Embryonic facial prominence (tissue), 1 donor: ENCODE results near the gene CNPY1.
"Not testable (repeated sequence)": the region's sequence is repeated elsewhere in the genome, so short reads cannot be mapped to it uniquely, and the experiment has no call there.

Experiments
- DNase-seq: peaks from one replicate; pipeline ENCODE4 v3.0.0-alpha.2; 2016; ENCODE audit errors: extremely low spot score

CNPY1 gene

GRCh38 chr7:155546449-155546848 lies at the start of gene CNPY1:
Gene CNPY1 (minus strand): TSS chr7:155546559. CDS start chr7:155545929, 630 bp downstream.
- DNase-seq, result not testable (repeated sequence)

GRCh38 chr7:155594961-155595366 lies 48.6 kb upstream of the CNPY1 start:
- DNase-seq, result no peak

GRCh38 chr7:155594163-155594732 lies 47.9 kb upstream of the CNPY1 start:
- no peak for DNase-seq

- DNase-seq, result no peak
These were observed 47.3 kb upstream of the CNPY1 start for GRCh38 chr7:155593461-155594162.

- DNase-seq, result no peak
These were observed 44.9 kb upstream of the CNPY1 start for GRCh38 chr7:155591055-155591775.

GRCh38 chr7:155590215-155591018 lies 44.1 kb upstream of the CNPY1 start:
- no peak for DNase-seq

- no peak for DNase-seq
These were observed 42.9 kb upstream of the CNPY1 start for GRCh38 chr7:155589001-155589980.

- DNase-seq, result no peak
These were observed 42.2 kb upstream of the CNPY1 start for GRCh38 chr7:155588468-155588998.

GRCh38 chr7:155587486-155587885 lies 41.1 kb upstream of the CNPY1 start:
- no peak for DNase-seq

- DNase-seq, result no peak
These were observed 40.6 kb upstream of the CNPY1 start for GRCh38 chr7:155586843-155587440.

- DNase-seq, result no peak
These were observed 39.6 kb upstream of the CNPY1 start for GRCh38 chr7:155585951-155586350.

GRCh38 chr7:155585532-155585895 lies 39.2 kb upstream of the CNPY1 start:
- no peak for DNase-seq

- no peak for DNase-seq
These were observed 38.6 kb upstream of the CNPY1 start for GRCh38 chr7:155584763-155585531.

- no peak for DNase-seq
These were observed 37.9 kb upstream of the CNPY1 start for GRCh38 chr7:155584261-155584660.

- DNase-seq, result no peak
These were observed 37.3 kb upstream of the CNPY1 start for GRCh38 chr7:155583636-155584035.

GRCh38 chr7:155581954-155582353 lies 35.6 kb upstream of the CNPY1 start:
- DNase-seq, result no peak

- DNase-seq, result no peak
These were observed 34.9 kb upstream of the CNPY1 start for GRCh38 chr7:155581107-155581830.

GRCh38 chr7:155580367-155580766 lies 34.0 kb upstream of the CNPY1 start:
- DNase-seq, result no peak

- no peak for DNase-seq
These were observed 33.2 kb upstream of the CNPY1 start for GRCh38 chr7:155579565-155579964.
